HepG2 (cell line): ENCODE results near the gene PTPRU. TPM values are rescaled to one million over a fixed set of nuclear protein-coding genes. Genes with fewer than 3 reads are reported as not detected.
A peak's percentile ranks its signal among the peaks of the same experiment; 100 is the strongest.

Experiments used
- BHLHE40 ChIP-seq: IDR thresholded peaks from 2 replicates; pipeline ENCODE4 v1.6.1; 2011; ENCODE audit warnings: low read length, improper control_type of control experiment
- MED13 ChIP-seq: sonication (generic); formaldehyde crosslinking; IDR thresholded peaks from 2 replicates; pipeline ENCODE4 v1.5.0; 2020; ENCODE audit warnings: missing genetic modification reagents
- RAD21 ChIP-seq: fragments of 450-650 bp; formaldehyde crosslinking; IDR thresholded peaks from 2 replicates; pipeline ENCODE4 v1.5.0; 2020; ENCODE audit warnings: mild to moderate bottlenecking
- ZBTB2 ChIP-seq: sonication (generic); formaldehyde crosslinking; IDR thresholded peaks from 2 replicates; pipeline ENCODE4 v1.8.0; 2022; ENCODE audit warnings: low read depth, missing genetic modification reagents
- ZBTB40 ChIP-seq, 2 experiments: fragments of 450-650 bp in 1 of 2; sonication (generic) in 1 of 2; formaldehyde crosslinking in 1 of 2; IDR thresholded peaks; 2 replicates each; pipeline versions ENCODE4 v1.6.1 to v1.8.0; 2016 to 2022; ENCODE audit warnings: antibody characterized with exemption in 1 of 2, mild to moderate bottlenecking in 1 of 2, missing genetic modification reagents in 1 of 2
- ZBTB8A ChIP-seq: sonication (generic); formaldehyde crosslinking; IDR thresholded peaks from 2 replicates; pipeline ENCODE4 v1.4.0; 2020; ENCODE audit warnings: mild to moderate bottlenecking, low read depth, missing genetic modification reagents, borderline replicate concordance
- ZNF616 ChIP-seq: sonication (generic); formaldehyde crosslinking; IDR thresholded peaks from 2 replicates; pipeline ENCODE4 v1.5.0; 2020; ENCODE audit warnings: low read depth, mild to moderate bottlenecking, missing genetic modification reagents
- polyA plus RNA-seq, 8 experiments: library from polyadenylated mRNA; depleted of rRNA in 3 of 8; stranded (reverse) in 7 of 8; unstranded in 1 of 8; fragments of >200 nt; fragmentation: Illumina TruSeq in 4 of 8; extraction: Trizol in 4 of 8; gene quantifications; 2 replicates each; pipeline versions ENCODE4 v1.2.1 to v1.2.3, GENCODE V29; 2011 to 2016; ENCODE audit warnings: low read depth in 4 of 8, missing spikeins in 1 of 8, mixed read lengths in 1 of 8; ENCODE audit not compliant: insufficient read depth in 1 of 8
- total RNA-seq, 5 experiments: library from RNA; depleted of rRNA; stranded (reverse); fragments of >200 nt; fragmentation: Illumina TruSeq; extraction: Trizol; gene quantifications; 2 replicates each; pipeline ENCODE4 v1.2.3, GENCODE V29; 2016; ENCODE audit warnings: low read depth in 1 of 5
- TF ChIP-seq, protein P1 (sequence below): sonication (generic); formaldehyde crosslinking; IDR thresholded peaks from 2 replicates; pipeline ENCODE4 v1.5.1; 2020; ENCODE audit warnings: missing genetic modification reagents, mild to moderate bottlenecking, borderline replicate concordance
- TF ChIP-seq, protein P2 (sequence below): IDR thresholded peaks from 2 replicates; pipeline ENCODE4 v1.6.1; 2018; ENCODE audit warnings: missing genetic modification reagents, mild to moderate bottlenecking, missing compliant biosample characterization

PTPRU gene
- total and polyA plus RNA-seq, 2 of the 13 experiments (the other 11 are each of a cell fraction or from before 2014, with no cell fraction given) = 21.6 to 22.3 TPM

DNA sequence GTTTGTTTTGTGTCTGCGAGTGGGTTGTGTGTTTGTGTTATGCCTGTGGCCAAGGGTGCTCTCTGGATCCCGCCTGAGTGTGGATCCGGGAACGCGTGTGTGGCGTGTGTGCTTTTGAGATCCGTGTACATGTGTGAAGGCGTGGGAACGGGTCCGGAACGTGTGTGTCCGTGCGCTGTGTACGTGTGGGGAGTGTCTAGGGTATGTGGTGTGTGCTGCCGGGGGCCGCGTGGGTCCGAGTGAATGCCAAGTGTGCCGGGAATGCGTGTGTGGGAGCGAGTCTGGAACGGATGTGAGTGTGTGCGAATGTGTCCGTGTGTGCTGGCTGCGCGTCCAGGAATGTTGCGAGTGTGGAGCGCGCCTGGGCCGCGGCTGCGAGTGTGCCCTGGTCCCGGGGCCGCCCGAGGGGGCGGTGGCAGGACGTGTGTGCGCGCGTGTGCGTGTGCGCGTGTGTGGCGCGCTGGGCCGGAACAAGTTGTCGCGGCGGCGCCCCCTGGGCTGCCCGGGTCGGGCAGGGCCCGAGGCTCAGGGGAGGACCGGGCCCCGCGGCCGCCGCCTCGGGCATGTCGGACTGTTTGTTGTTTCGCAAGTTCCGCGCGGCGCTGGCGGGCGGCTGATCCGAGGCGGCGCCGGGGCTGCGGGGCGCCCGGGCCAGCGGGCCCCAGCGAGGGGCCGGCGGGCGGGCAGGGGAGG, 953 bp downstream of the PTPRU start (continued):
- TF ChIP-seq ZBTB40 (IDR thresholded peaks at IDR 0.05) = no peak
- no peak for TF ChIP-seq ZBTB40 (CRISPR knock-in tag; IDR thresholded peaks at IDR 0.05)
- TF ChIP-seq ZNF616 = 0 out of 2 replicates have a peak, but pooled peaks have one; percentile 23
- no peak for TF ChIP-seq ZBTB8A (CRISPR knock-in tag)
- no peak for TF ChIP-seq BHLHE40
- TF ChIP-seq, protein P1, sequence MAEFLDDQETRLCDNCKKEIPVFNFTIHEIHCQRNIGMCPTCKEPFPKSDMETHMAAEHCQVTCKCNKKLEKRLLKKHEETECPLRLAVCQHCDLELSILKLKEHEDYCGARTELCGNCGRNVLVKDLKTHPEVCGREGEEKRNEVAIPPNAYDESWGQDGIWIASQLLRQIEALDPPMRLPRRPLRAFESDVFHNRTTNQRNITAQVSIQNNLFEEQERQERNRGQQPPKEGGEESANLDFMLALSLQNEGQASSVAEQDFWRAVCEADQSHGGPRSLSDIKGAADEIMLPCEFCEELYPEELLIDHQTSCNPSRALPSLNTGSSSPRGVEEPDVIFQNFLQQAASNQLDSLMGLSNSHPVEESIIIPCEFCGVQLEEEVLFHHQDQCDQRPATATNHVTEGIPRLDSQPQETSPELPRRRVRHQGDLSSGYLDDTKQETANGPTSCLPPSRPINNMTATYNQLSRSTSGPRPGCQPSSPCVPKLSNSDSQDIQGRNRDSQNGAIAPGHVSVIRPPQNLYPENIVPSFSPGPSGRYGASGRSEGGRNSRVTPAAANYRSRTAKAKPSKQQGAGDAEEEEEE = no peak
- TF ChIP-seq ZBTB2 (CRISPR knock-in tag) = peak; percentile 42; the same call in 1 of the 2 replicates
- TF ChIP-seq MED13 (CRISPR knock-in tag) = 0 out of 2 replicates have a peak, but pooled peaks have one; percentile 34
- TF ChIP-seq, protein P2, sequence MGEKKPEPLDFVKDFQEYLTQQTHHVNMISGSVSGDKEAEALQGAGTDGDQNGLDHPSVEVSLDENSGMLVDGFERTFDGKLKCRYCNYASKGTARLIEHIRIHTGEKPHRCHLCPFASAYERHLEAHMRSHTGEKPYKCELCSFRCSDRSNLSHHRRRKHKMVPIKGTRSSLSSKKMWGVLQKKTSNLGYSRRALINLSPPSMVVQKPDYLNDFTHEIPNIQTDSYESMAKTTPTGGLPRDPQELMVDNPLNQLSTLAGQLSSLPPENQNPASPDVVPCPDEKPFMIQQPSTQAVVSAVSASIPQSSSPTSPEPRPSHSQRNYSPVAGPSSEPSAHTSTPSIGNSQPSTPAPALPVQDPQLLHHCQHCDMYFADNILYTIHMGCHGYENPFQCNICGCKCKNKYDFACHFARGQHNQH (CRISPR knock-in tag) = no peak
- no peak for TF ChIP-seq RAD21 (CRISPR knock-in tag)
